ENCODE results near the gene MGAT4C. TPM values are rescaled to one million over a fixed set of nuclear protein-coding genes. Genes with fewer than 3 reads are reported as not detected.

MGAT4C gene
- total and polyA plus RNA-seq, 8 donors = 0.06 to 0.92 (median 0.31) TPM

DNA sequence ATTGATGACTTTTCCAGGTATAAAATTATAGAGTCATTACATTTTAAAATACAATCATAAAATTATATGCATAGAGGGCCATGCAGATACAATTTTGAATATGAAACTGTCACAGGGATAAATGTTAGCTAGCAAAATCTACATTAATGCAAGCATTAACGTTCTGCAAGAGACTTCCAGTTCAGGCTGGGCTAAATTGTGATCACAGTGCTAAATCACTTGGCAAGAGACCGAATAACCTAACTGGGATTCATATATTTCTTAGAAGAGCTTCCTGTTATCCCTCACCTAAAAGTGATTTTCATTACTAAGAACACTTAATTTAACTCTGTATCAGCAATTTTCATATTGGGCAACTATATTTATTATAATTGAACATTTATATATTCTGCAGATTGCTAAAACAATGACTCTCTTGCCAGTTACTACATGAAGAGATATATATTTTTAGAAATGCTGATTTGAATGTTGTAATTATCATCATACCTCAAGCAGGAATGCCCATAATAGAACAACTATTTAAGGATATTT is 83.2 kb downstream of the MGAT4C start:
- DNase-seq (no peak), FAIRE-seq (no peak), ATAC-seq (no peak)
- Histone ChIP-seq H3K27me3 (no peaks in the 10 kb centered on the region), H3K4me3 (no peak overlapping the region), H3K36me3 (no peaks in the 10 kb centered on the region), H3K9me3 (no peaks in the 10 kb centered on the region), H3K27ac (no peak overlapping the region), H3K4me1 (no peaks in the 10 kb centered on the region)
- intact Hi-C loops (cut with DNase I) = no loop called here
- WGBS, 2 donors = 44 to 50% methylated on average over 2 of the region's 2 CpGs
- no peak for TF ChIP-seq CTCF (IDR thresholded peaks at IDR 0.05)

DNA sequence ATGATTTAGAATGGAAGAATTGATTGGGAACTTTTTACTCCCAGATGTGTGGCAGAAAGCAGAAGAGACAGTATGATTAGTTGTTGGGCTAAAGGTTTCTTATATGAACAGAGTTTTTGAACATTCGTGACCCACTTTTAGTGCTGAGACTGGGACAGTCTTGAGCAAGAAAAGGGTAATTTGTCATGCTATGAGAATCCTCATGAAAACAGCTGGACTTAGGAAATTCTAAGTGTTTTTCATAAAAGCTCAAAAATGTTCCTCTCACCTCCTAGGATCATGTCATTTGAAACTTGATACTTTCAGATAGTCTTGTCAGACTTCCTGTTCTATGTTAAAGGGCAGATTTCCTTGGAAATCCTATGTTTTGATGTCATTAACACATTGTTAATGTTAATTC is 86.1 kb downstream of the MGAT4C start:
- WGBS, 2 donors = 30 to 46% methylated on average over 1 of the region's 1 CpG
- FAIRE-seq = no peak
- H3K27me3 ChIP-seq = no peaks in the 10 kb centered on the region
- no peak for ATAC-seq
- no peaks in the 10 kb centered on the region for H3K36me3 ChIP-seq
- H3K9me3 ChIP-seq = no peaks in the 10 kb centered on the region
- no peak for TF ChIP-seq CTCF (IDR thresholded peaks at IDR 0.05)
- no peak overlapping the region for H3K27ac ChIP-seq
- H3K4me1 ChIP-seq = no peaks in the 10 kb centered on the region
- no peak for DNase-seq
- no peak overlapping the region for H3K4me3 ChIP-seq
- intact Hi-C loops (cut with DNase I) = no loop called here

GRCh38 chr12:86158956-86159355 is 97.2 kb downstream of the MGAT4C start:
- ATAC-seq (no peak), DNase-seq (no peak), FAIRE-seq (no peak)
- no peaks in the 10 kb centered on the region for H3K4me1 ChIP-seq
- TF ChIP-seq CTCF (IDR thresholded peaks at IDR 0.05) = no peak
- no peaks in the 10 kb centered on the region for H3K9me3 ChIP-seq
- H3K36me3 ChIP-seq = no peaks in the 10 kb centered on the region
- intact Hi-C loops (cut with DNase I) = no loop called here
- no peak overlapping the region for H3K27ac ChIP-seq
- WGBS, 2 donors = 68 to 80% methylated on average over 4 of the region's 4 CpGs
- H3K27me3 ChIP-seq = no peaks in the 10 kb centered on the region
- H3K4me3 ChIP-seq = no peak overlapping the region

DNA sequence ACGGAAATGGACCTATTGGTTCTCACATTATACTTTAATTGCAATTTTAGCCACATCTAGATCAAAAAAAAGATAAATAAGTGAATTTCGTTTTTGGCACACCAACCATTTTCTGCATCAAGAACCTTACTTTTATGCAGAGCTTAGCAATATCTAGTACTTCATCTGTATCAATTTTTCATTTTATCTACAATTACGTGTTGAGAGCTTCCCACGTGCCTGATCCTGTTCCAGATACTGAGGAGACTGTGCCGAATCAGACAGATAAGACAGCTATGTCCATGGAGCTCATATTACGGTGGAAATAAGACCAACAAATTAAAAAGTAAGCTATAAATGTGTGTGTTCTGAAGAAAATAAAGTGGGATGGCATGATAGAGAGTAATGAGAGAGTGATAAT is 101.6 kb downstream of the MGAT4C start:
- WGBS, 2 donors = 52 to 60% methylated on average over 6 of the region's 6 CpGs
- intact Hi-C loops (cut with DNase I) = no loop called here

More for the DNA sequence above, 101.6 kb downstream of the MGAT4C start:
- no peaks in the 10 kb centered on the region for H3K36me3 ChIP-seq
- no peak overlapping the region for H3K27ac ChIP-seq
- no peak for DNase-seq
- FAIRE-seq = no peak
- H3K4me3 ChIP-seq = no peak overlapping the region
- no peaks in the 10 kb centered on the region for H3K9me3 ChIP-seq
- H3K27me3 ChIP-seq = no peaks in the 10 kb centered on the region
- TF ChIP-seq CTCF (IDR thresholded peaks at IDR 0.05) = no peak
- ATAC-seq = no peak
- no peaks in the 10 kb centered on the region for H3K4me1 ChIP-seq
